Esophagus muscularis mucosa (tissue), 4 donors: ENCODE measurements around the gene RIPK1.

Experiments used
- EP300 ChIP-seq: sonication (generic); formaldehyde crosslinking; IDR thresholded peaks from one replicate; pipeline ENCODE4 v1.6.1; 2017; ENCODE audit warnings: antibody characterized with exemption
- POLR2A ChIP-seq: fragments of 450-650 bp; IDR thresholded peaks from one replicate; pipeline ENCODE4 v1.6.1; 2017; ENCODE audit warnings: antibody characterized with exemption, moderate library complexity, mild to moderate bottlenecking, low read depth
- TF ChIP-seq, protein P1 (sequence below), 3 experiments: fragments of 200-600 bp in 2 of 3; fragments of 450-650 bp in 1 of 3; sonication (generic) in 2 of 3; IDR thresholded peaks; one replicate each; pipeline ENCODE4 v1.5.1; 2017 to 2019; ENCODE audit warnings: antibody characterized with exemption in 3 of 3, mild to moderate bottlenecking in 2 of 3, moderate library complexity in 1 of 3

DNA sequence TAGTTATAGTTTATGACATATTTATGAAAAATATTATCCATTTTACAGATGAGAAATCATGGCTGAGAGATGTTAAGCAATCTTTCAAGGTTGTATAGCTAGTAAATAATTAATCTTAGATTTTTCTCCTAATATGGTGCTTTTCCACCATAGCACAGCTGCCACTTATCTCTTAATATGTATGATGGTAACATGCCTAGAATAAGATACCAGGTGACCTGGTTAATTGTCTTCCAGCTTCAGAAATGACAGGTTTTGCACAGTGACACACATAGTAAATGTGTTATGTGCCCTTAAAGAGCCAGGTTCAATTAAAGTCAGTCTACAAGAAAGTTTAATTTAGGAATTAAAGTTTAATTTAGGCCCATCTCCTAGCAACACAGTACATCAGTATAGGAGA lies 74.2 kb downstream of the RIPK1 start:
- TF ChIP-seq POLR2A (no peak), EP300 (no peak)
- TF ChIP-seq, protein P1, sequence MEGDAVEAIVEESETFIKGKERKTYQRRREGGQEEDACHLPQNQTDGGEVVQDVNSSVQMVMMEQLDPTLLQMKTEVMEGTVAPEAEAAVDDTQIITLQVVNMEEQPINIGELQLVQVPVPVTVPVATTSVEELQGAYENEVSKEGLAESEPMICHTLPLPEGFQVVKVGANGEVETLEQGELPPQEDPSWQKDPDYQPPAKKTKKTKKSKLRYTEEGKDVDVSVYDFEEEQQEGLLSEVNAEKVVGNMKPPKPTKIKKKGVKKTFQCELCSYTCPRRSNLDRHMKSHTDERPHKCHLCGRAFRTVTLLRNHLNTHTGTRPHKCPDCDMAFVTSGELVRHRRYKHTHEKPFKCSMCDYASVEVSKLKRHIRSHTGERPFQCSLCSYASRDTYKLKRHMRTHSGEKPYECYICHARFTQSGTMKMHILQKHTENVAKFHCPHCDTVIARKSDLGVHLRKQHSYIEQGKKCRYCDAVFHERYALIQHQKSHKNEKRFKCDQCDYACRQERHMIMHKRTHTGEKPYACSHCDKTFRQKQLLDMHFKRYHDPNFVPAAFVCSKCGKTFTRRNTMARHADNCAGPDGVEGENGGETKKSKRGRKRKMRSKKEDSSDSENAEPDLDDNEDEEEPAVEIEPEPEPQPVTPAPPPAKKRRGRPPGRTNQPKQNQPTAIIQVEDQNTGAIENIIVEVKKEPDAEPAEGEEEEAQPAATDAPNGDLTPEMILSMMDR (IDR thresholded peaks at IDR 0.05) = no peak
